22Rv1 (cell line): ENCODE data around the gene RNF111.

Experiments
- H3K27ac ChIP-seq: fragments of 450-650 bp; 2 replicates; pipeline ENCODE4 v1.5.1; 2017
- CTCF ChIP-seq: fragments of 450-650 bp; IDR thresholded peaks from 2 replicates; pipeline ENCODE4 v1.5.1; 2017; ENCODE audit warnings: mild to moderate bottlenecking
- ZFX ChIP-seq: fragments of 450-650 bp; IDR thresholded peaks from 2 replicates; pipeline ENCODE4 v1.6.1; 2017; ENCODE audit warnings: antibody characterized with exemption, borderline replicate concordance

Gene RNF111

GRCh38 chr15:59039225-59039624 is 51.8 kb downstream of the RNF111 start:
- TF ChIP-seq CTCF (no peak), ZFX (no peak)
- no peak overlapping the region for H3K27ac ChIP-seq

- no peak overlapping the region for H3K27ac ChIP-seq
Measured at GRCh38 chr15:59042041-59042440, 54.6 kb downstream of the RNF111 start.

GRCh38 chr15:59048897-59049296 is 61.4 kb downstream of the RNF111 start:
- TF ChIP-seq ZFX (no peak), CTCF (no peak)
- no peak overlapping the region for H3K27ac ChIP-seq

More at GRCh38 chr15:59042041-59042440, 54.6 kb downstream of the RNF111 start:
- no peak for TF ChIP-seq ZFX
- TF ChIP-seq CTCF, result no peak

- no peak overlapping the region for H3K27ac ChIP-seq
- no peak for TF ChIP-seq CTCF
Measured at GRCh38 chr15:59051873-59052861, 64.7 kb downstream of the RNF111 start.

- no peak overlapping the region for H3K27ac ChIP-seq
- no peak for TF ChIP-seq CTCF
- no peak for TF ChIP-seq ZFX
Measured at GRCh38 chr15:59052915-59053407, 65.5 kb downstream of the RNF111 start.

GRCh38 chr15:59053482-59053881 is 66.0 kb downstream of the RNF111 start:
- no peak for TF ChIP-seq CTCF
- TF ChIP-seq ZFX, result no peak
- H3K27ac ChIP-seq, result no peak overlapping the region

- TF ChIP-seq CTCF (no peak), ZFX (no peak)
- H3K27ac ChIP-seq, result no peak overlapping the region
Measured at GRCh38 chr15:59059076-59059597, 71.7 kb downstream of the RNF111 start.
